ENCODE results near the gene LRRC4B. TPM values are rescaled to one million over a fixed set of nuclear protein-coding genes. Genes with fewer than 3 reads are reported as not detected.

Gene LRRC4B
- total RNA-seq, 1 experiment from 2014 or later, result 3.8 TPM

- Mint-ChIP-seq H3K27ac (no peak overlapping the region; a peak in 1 of 7 replicates), H3K4me3 (no peak overlapping the region), H3K4me1 (peaks cover 18 to 35% of the 10 kb centered on the region in 2 experiments), H3K9me3 (no peaks in the 10 kb centered on the region), H3K36me3 (ENCODE audit: insufficient read depth in 1 of 3, low read depth in 3 of 3) (no peaks in the 10 kb centered on the region; a peak in 1 of 7 replicates), H3K27me3 (ENCODE audit: low read depth) (peaks cover 89% of the 10 kb centered on the region)
- no peak overlapping the region for H4K5ac ChIP-seq (ENCODE audit: insufficient read length, low read depth, low read length)
- peaks cover 18% of the 10 kb centered on the region for H3K23me2 ChIP-seq (ENCODE audit: insufficient read length, low read depth, low read length, poor library complexity, severe bottlenecking)
- no peaks in the 10 kb centered on the region for H3K9me3 ChIP-seq (ENCODE audit: control insufficient read depth, low read depth, low read length)
- H3K56ac ChIP-seq (ENCODE audit: insufficient read length, low read depth, low read length), result no peak overlapping the region
- no CpG with 5 or more reads among the region's 13 CpGs for WGBS (ENCODE audit: extremely low coverage, insufficient read length, low lambda C conversion rate)
- H3K79me1 ChIP-seq (ENCODE audit: insufficient read depth, low read depth, low read length, poor library complexity, severe bottlenecking), result no peaks in the 10 kb centered on the region
- no peak for TF ChIP-seq CTCF (conservative IDR thresholded peaks at IDR 0.05)
- no peak for DNase-seq
- no peak overlapping the region for H3K4ac ChIP-seq (ENCODE audit: low read depth, low read length)
- no peak overlapping the region for H3K4me2 ChIP-seq (ENCODE audit: insufficient read depth, insufficient read length, low read length)
- no peak overlapping the region for H4K91ac ChIP-seq (ENCODE audit: insufficient read length, low read depth, low read length)
- no peak overlapping the region for H4K8ac ChIP-seq (replicated peaks; ENCODE audit: insufficient read length, low read depth, low read length)
- H3K4me1 ChIP-seq (ENCODE audit: insufficient read depth, low read length), result no peaks in the 10 kb centered on the region
- no peak overlapping the region for H3K27ac ChIP-seq (ENCODE audit: insufficient read length, low read depth, low read length)
- H3K18ac ChIP-seq (ENCODE audit: insufficient read length, low read depth, low read length), result no peak overlapping the region
- H3K27me3 ChIP-seq (ENCODE audit: insufficient read depth, low read length), result no peaks in the 10 kb centered on the region; the same call in 1 of the 2 replicates
- H2BK15ac ChIP-seq (ENCODE audit: low read depth, low read length), result no peak overlapping the region
- no peaks in the 10 kb centered on the region for H4K20me1 ChIP-seq (ENCODE audit: control insufficient read depth, insufficient read depth, insufficient read length)
- H3K14ac ChIP-seq (ENCODE audit: insufficient read depth, low read length), result no peak overlapping the region
- no peaks in the 10 kb centered on the region for H3K79me2 ChIP-seq (ENCODE audit: insufficient read depth, low read length)
- H2AFZ ChIP-seq (ENCODE audit: low read length), result no peak overlapping the region
- H3T11ph ChIP-seq (ENCODE audit: low read length), result no peak overlapping the region
- no peak overlapping the region for H2BK5ac ChIP-seq (ENCODE audit: insufficient read length, low read length)
- H3K23ac ChIP-seq (ENCODE audit: insufficient read length, low read depth, low read length), result no peak overlapping the region
- no peak overlapping the region for H2BK20ac ChIP-seq (ENCODE audit: low read depth, low read length, poor library complexity, severe bottlenecking)
- no peak overlapping the region for H2BK120ac ChIP-seq (ENCODE audit: low read depth, low read length, poor library complexity, severe bottlenecking)
- H2BK12ac ChIP-seq (ENCODE audit: insufficient read length, low read depth, low read length), result no peak overlapping the region
- no peak overlapping the region for H3K9ac ChIP-seq (ENCODE audit: extremely low read depth, insufficient read length, low read length)
- H2AK5ac ChIP-seq (ENCODE audit: insufficient read length, low read length), result no peak overlapping the region
These were observed 9.8 kb downstream of the LRRC4B start for GRCh38 chr19:50558449-50558848.
